Superior temporal gyrus (tissue), 1 donor: ENCODE results near the gene HACL1.
A peak's percentile ranks its signal among the peaks of the same experiment; 100 is the strongest.
"Not testable (repeated sequence)": the region's sequence is repeated elsewhere in the genome, so short reads cannot be mapped to it uniquely, and the experiment has no call there.

Experiments used
- DNase-seq: peaks from one replicate; pipeline ENCODE4 v3.0.0-alpha.2; 2016; ENCODE audit errors: extremely low spot score

HACL1 gene

DNA sequence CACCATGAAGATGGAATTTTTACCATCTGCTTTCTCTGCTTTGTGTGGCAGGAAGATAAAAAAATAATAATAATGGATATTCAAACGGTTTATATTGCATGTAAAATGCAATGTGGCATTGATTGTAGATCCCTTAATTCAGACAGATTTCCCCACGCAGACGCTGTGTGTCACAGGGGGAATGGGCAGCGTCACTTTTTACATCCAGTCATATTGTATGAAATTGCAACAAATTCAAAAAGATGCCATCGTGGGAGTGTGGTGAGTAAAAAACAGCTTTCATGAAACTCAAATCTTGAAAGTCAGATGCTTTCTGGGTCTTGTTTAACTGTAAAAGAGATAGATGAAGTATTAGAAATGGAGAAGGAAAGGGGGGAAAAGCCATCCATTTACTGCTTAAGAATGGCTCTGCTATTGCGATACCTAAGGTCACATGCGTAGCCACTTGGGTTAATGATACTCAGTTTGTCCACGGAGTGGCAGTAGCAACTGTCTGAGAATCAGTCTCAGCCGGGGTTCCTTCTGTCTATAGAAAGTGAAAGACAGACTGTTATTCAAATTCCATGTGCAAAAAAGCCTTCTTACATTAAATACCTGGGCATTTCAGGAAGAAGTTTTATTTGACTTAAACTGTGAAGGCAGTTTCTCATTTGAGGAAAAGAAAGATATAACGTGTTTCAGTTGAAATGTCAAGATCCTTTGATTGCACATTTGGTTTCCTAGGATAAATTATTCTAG, 28.7 kb upstream of the HACL1 start:
- DNase-seq = peak; percentile 98

DNA sequence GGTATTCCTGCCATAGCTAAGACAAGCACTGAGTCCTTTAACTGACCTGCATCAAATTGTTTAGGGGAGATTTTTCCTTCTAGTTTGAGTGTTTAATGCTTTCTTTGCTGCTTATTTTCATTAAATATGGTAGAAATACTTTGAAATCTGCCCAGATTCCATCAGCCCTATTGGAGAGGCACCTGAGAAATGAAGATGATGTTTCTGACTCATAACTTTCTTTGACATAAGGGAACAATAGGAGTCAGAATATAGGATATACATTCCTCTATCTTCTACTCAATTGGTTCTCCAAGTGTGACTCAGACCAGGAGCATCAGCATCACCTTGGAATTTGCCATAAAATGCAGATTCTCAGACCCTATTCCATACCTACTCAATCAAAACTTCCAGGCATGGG, 27.6 kb upstream of the HACL1 start:
- no peak for DNase-seq

DNA sequence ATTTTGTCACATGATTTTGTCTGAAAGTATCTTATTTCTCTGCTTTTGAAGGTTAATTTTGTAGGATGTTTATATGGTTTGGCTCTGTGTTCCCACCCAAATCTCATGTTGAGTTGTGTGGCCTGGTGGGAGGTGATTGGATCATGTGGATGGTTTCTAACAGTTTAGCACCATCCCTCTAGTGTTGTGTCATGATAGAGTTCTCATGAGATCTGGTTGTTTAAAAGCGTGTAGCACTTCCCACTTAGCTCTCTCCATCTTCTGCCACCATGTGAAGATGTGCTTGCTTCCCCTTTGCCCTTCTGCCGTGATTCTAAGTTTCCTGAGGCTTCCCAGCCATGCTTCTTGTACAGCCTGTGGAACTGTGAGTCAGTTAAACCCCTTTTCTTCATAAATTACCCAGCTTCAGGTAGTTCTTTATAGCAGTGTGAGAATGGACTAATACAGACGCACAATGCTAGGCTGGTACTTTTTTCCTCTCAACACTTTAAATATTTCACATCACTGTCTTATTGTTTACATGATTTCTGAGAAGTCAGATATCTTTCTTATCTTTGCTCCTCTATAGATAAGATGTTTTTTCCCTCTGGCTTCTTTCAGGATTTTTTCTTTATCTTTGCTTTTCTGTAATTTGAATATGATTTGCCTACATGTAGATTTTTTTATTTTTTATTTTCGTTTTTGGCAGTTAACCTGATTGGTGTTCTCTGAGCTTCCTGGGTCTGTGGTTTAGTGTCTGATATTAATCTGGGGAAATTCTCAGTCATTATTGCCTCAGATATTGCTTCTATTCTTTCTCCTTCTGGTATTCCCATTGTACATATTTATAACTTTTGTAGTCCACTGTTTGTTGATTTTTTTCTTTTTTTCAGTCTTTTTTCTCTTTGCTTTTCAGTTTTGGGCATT, 22.4 kb upstream of the HACL1 start:
- no peak for DNase-seq

DNA sequence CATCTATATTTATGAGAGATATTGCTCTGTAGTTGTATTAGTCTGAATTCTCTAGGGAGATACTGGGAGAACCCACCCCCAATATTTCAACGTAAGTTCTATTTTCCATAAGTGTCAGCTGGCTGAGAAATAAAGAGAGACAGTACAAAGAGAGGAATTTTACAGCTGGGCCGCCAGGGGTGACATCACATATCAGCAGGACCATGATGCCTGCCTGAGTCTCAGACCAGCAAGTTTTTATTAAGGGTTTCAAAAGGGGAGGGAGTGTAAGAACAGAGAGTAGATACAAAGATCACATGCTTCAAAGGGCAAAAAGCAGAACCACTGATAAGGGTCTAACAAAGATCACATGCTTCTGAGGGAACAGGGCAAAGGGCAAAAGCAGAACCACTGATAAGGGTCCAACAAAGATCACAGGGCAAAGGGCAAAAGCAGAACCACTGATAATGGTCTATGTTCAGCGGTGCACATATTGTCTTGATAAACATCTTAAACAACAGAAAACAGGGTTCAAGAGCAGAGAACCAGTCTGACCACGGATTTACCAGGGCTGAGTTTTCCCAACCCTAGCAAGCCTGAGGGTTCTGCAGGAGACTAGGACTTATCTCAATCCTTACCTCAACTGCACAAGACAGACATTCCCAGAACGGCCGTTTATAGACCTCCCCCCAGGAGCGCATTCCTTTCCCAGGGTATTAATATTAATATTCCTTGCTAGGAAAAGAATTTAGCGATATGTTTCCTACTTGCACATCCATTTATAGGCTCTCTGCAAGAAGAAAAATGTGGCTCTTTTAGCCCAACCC, 18.5 kb upstream of the HACL1 start:
- not testable (repeated sequence) for DNase-seq

DNA sequence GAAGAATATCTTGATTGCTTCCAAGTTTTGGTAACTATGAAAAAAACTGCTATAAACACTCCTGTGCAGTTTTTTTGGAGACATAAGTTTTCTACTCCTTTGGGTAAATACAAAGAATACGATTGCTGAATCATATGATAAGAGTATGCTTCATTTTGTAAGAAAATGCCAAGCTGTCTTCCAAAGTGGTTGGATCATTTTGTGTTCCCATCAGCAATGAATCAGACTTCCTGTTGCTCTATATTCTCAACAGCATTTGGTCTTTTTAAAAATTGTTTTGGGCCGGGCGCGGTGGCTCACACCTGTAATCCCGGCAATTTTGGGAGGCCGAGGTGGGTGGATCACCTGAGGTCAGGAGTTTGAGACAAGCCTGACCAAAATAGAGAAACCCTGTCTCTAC, 14.7 kb upstream of the HACL1 start:
- no peak for DNase-seq

DNA sequence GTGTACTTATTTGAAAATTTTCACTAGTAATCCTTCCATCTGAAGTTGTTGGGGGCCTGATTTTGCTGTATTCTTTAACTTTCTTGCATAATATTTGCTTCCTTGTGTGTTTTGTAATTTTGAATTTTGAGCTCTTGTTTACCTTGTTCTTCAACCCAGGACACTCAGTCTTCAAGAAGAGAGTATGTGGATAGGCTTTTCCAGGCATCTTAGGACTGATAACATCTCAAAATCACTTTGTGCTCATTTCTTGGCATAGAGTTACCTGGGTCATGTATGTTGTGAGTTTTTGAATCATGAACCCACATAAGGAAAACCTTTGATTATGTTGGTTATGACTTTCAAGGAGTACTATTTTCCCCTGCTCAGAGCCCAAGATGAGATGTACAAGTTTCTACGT, 13.6 kb upstream of the HACL1 start:
- DNase-seq = no peak

DNA sequence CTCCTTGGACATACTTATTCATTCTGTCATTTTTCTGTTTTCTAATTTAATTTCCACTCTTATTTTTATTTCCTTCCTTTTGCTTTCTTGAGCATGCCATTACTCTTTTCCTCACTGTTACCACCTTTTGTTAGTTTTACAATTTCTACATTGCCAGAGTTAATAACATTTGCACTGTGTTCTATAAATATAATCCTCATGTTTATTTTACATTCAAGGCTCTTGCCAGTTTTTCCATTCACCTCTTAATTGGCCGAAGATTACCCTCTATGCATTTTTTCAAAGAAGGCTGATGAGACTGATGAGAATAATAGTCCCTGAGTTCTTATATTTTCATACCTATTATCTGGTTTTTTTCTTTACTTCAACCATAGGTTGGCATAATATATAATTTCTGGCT, 10.6 kb upstream of the HACL1 start:
- DNase-seq = no peak

DNA sequence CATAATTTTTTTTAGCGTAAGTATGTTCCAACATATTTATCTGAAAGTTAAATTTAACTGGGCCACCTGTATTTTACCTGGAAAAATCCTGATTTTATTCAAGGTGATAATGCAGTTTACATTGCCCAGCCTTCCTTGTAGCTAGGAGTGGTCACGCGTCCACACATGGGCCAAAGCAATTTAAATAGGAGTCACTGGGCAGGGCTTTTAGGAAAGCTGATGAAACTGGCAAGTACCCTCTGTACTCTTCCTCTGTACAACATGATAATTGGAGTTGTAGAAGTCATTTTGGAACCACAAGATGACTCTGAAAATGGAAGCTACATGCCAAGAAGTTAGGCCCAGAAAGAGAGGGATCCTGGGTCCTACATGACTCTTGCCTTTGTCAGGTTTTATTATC, 9.6 kb upstream of the HACL1 start:
- no peak for DNase-seq

DNA sequence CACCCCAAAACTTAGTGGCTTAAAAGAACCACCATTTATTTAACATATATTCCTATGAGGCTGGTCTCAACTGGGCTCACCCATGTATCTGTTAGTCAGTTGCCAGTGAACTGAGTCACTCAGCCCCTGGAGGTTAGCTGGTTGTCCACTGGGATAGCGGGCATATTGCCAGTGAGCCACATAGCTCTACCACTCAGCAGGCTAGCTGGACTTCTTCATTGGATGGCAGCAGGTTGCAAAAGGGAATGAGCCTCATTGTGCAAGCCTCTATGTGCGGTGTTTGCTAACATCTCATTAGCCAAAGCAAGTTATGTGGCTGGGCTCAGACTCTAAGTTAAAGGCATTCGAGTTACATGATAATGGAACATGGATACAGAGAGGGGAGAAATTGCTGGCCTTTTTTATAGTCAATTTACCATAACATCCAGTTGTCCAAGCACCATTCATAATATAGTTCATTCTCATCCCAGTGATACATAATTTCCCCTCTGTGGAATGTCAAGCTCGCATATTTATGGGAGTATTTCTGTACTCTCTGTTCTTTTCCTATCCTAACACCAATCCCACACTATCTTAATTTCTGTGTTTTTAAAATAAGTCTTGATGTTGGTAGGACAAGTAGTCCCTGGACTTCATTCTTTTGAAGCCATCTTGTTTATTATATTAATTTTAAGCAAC, 8.9 kb upstream of the HACL1 start:
- DNase-seq = no peak

DNA sequence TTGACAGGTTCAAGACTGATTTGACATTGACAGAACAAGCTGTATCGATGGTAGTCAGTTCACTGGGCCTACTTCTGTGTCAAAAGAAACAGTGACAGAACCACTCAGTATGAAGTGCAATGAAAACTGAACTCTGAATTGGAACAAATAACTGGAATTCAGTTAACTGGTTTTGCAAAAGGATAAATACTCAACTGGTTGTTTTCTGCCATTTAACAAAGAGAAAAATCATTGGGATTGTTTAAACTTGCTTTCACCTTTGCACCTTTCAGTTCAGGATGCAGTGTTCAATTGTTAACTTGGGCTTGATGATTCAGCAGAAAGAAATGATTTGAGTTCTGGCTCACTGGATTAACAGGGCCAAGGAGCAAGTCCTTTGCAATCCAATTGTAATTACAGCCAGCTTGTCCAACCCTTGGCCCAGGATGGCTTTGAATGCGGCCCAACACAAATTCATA, 5.1 kb upstream of the HACL1 start:
- no peak for DNase-seq

DNA sequence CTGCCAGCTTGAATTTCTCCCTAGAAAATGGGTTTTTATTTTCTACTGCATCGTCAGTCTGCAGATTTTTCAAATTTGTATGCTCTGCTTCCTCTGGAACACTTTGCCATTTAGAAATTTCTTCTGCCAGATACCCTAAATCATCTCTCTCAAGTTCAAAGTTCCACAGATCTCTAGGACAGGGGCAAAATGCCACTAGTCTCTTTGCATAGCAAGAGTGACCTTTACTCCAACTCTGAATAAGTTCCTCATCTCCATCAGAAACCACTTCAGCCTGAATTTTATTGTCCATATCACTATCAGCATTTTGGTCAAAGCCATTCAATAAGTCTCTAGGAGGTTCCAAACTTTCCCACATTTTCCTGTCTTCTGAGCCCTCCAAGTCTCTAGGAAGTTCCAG, 3.2 kb upstream of the HACL1 start:
- not testable (repeated sequence) for DNase-seq

DNA sequence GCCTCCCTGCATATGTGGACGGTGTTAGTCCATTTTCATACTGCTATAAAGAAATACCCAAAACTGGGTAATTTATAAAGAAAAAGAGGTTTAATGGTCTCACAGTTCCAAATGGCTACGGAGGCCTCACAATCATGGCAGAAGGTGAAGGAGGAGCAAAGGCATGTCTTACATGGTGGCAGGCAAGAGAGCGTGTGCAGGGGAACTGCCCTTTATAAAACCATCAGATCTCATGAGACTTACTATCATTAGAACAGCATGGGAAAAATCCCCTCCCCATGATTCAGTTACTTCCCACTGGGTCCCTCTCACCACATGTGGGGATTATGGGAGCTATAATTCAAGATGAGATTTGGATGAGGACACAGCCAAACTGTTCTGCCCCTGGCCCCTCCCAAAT, 1.4 kb upstream of the HACL1 start:
- not testable (repeated sequence) for DNase-seq

DNA sequence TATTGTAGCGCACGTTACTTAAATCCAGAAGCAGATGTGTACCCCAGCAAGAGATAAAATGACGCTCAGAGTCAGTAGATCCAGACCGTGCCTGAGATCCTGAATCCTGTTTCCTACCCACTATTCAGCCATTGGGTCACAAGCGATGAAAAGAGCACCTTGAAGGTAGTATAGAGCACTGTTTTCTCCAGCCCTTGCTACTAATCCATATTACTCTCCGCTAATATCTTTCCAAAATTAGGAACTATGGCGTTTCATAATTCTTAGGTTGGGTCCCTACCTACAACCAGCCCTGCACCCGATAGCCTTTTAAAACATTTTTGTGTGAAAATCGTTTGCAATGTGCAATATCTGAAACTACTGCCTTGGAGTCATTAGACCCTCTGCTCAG, 772 bp upstream of the HACL1 start:
- no peak for DNase-seq

DNA sequence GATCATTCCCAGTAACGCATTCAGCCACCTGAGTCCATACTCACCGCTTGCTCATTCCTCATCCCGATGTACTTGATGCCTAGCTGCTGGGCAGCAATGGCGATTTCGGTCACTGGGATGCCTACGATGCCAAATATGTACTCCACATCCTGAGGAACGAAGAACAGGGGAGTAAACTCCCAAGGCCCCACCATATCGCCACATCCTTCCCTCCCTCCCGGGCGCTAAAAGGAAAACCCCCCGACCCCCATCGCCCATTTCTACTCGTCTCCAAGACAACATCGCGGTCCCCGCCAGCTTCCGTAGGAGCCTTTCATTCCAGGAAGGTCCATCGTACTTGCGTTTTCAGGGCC, 347 bp downstream of the HACL1 start:
- no peak for DNase-seq

DNA sequence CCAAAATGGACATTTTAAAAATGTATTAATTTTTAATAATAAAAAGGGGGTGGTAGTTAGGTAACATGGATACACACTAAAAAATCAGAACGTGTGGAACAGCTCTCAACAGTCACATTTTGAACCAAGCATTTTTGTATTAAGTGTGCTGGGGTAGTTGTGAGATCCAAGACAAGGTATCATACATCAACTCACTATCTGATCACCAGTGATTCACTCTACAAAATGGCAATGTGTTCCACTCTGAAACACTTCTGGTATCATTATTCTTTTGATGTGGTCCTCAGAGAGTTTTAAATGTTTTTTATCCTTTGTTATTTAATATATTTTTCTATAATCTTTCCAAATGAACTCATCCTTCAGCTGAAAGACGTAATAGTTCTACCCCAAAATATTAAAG, 5.4 kb downstream of the HACL1 start:
- DNase-seq = no peak

DNA sequence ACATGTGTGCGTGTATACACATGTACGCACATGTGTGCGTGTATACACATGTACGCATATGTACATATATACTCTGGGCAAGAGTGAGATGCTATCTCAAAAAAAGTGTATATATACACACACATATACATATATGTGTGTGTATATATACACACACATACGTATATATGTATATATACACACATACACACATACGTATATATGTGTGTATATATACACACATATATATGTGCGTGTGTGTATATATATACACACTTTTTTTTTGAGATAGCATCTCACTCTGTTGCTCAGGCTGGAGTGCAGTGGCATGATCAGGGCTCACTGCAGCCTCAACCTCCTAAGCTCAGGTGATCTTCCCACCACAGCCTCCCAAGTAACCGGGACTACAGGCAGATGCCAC, 8.4 kb downstream of the HACL1 start:
- DNase-seq = no peak

DNA sequence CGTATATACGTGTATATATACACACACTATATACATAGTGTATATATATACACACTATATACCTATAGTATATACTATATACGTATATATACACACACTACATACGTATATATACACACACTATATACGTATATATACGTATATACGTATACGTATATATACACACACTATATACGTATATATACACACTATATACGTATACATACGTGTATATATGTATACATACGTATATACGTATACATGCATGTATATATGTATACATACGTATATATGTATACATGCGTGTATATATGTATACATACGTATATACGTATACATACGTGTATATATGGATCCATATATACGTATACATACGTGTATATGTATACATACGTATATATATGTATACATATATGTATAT, 9.4 kb downstream of the HACL1 start:
- DNase-seq = no peak

DNA sequence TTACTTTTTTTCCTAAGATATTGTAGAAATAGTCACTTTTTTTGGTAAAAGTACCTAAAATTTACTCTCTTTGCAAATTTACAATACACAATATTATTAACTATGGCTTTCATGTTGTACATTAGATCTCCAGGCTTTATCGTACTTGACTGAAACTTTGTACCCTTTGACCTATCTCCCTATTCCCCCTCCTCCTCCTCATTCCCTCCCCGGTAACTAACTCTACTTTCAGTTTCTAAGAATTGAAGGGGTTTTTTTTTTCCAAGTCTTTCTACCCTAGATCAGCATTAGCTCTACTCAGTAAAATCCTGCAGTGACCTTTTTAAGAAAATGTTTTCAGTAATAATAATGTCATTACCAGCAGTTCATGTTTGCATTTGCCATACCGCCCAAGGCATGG, 10.1 kb downstream of the HACL1 start:
- DNase-seq = no peak

DNA sequence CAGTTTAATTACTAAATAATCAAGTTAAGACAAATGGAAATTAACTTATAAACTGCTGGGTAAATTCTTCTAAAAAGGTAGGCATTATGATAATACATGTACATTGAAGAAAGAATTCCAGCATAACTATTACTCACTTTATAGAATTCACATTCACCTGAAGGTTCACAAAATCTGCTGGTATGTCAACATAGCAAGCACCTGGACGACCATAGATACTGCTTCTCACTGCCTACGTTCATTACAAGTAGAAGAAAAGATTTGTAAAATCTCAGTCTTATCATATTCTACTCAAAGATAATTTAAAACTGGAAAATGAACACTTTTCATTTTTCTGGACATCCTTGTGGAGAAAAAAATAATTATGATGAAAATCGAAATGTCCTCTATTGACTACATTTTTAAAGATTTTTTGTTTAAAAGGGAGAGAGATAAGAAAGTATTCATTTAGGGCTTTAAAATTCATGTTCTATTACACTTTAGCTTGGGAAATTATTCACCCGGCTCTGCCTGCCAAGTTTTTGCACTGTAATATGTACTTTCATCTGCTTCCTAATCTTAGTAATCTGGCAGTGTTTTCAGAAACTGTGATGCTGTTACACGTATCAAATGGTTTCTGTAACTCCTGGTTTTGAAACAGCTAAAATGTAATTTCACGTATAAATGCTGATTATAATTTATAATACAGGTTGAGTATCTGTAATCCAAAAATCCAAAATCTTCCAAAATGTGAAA, 16.1 kb downstream of the HACL1 start:
- DNase-seq = peak; percentile 60

DNA sequence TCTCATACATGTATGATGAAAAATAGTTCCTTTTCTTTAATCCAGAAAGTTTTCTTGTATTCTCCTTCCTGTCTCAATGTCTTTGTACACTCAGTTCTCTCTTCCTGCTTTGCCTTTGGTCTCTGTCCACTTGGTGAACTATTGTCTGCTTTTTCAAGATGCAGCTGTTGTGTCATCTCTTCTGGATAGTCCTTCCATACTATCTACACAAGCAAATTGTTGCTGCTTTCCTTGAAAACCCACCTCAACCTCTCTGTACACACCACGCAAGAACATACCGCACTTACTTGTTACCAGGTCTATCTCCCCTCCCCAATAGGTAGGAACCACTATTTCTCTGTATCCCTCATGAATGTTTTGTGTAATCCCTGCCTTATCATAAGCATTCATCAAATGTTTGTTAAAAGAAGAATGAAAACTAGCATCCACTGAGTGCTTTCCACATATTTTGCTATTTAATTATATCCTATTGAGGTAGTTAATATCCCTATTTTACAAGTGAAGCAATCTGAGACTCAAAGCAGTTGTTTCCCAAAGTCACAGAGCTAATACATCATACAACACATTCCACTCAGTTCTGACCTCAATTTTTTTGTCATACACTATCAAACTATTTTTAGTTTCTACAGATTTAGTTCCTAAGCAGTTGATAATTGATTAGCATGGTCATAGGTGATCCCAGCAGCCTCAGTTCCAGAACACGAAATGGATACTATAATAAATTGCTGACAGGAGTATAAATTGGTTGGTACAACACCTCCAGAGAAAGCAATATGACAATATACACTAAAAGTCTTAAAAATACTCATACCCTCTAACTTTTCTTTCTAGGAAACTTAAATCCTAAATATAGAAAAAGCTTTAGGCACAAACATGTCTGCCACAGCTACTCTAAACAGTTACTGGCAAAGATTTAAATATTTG, 19.6 kb downstream of the HACL1 start:
- DNase-seq = no peak
